NCI-H345 (cell line): Measurements from ENCODE around the gene ZNF69.
"Not testable (repeated sequence)": the region's sequence is repeated elsewhere in the genome, so short reads cannot be mapped to it uniquely, and the experiment has no call there.

Experiments
- DNase-seq: peaks from one replicate; lab custom pipeline; 2025; lab: John Stamatoyannopoulos, UW

ZNF69 gene

DNA sequence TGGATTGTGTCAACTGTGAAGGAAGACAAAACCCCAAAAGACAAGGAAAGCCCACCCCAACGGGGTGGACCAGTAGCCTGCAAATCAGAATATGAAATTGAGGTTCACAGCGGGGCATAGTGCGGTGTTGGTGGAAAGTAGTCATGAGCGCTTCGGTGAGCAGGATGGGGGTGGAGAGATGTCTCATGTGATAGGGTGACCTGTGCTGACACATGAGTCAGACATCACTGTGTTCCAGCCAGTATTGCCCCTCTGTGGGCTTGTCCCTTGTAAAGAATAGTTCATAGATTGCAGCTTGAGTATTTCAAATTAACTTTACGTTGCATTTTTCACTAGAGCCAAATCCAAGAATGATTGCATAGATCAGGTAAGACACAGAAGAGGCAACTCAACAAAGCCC lies 7.3 kb downstream of the ZNF69 start:
- DNase-seq = no peak

GRCh38 chr19:11902228-11902627 lies 14.6 kb downstream of the ZNF69 start:
- DNase-seq = no peak

DNA sequence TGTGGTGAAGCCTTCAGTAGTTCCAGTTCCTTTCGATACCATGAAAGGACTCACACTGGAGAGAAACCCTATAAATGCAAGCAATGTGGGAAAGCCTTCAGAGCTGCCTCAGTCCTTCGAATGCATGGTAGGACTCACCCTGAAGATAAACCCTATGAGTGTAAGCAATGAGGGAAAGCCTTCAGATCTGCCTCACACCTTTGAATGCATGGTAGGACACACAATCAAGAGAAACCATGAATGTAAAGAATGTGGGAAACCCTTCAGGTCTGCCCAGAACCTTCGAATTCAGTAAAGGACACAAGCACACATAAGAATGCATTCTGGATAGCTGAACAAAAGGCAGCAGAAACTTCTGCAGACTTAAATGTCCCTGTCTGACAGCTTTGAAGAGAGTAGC lies 18.3 kb downstream of the ZNF69 start:
- no peak for DNase-seq

GRCh38 chr19:11911937-11912336 lies 24.4 kb downstream of the ZNF69 start:
- not testable (repeated sequence) for DNase-seq

GRCh38 chr19:11914417-11915051 lies 27.0 kb downstream of the ZNF69 start:
- DNase-seq = not testable (repeated sequence)

DNA sequence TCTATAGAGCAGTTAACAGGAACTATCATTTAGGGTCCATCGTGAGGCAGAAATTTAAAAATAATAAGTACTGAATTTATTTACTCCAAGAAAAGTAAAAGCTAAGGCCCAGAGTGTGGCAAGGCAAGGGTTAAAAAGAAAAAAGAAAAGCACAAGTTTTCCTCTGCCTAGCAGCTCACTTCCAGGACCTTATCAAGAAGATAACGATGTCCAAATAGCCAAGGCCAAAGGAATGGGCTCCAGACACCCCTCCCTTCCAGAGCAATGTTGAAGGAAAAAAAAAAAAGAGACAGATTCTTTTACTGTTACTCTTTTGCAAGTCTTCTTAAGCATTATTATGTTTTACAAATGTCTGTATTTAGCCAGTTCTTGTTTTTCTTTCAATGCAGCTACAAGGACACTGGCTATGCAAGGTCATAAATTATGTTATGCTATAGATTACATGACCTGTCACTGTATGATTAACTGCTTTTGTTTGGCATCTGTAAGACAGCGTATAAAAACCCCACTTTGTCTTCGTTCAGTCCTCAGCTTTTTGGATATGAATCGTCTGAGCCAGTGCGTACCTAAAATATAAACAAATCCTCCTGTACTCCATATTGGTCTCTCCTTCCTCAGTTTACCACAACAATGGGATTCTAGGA lies 34.4 kb downstream of the ZNF69 start:
- no peak for DNase-seq

DNA sequence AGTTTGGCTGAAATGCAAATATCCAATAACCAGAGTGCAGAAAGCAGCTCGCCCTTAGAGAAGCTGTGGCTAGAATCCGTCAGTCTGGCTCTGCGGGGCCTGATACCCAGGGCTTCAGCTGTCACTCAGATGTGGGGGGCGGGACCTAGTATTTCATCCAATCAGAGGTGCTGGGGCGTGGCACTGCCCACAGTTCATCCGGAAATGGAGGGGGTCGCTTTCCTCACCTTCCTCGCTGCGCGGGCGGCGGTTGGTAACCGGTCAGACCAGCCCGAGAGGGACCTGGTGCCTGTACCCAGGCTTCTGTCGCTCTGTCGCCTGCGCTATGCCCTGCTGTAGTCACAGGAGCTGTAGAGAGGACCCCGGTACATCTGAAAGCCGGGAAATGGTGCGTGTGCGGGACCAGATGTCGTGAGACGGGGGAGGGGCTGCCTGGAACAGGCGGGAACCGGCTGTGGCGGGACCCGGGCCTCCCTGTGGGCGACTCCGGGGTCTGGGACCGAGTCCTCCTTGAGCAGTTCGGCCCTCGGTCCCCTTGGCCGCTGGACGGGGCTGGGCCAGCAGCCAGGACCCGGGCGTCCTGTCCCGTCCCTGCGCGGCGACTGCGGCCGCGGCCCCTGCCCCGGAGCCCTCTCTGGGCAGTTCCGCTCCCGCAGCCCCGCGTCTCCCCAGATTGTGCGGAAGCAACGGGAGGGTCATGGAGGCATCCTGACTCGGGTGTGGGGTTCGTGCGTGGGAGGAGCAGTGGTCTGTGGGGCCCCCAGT lies 37.5 kb downstream of the ZNF69 start, which contains the start of gene ZNF700:
TSS of gene ZNF700 (plus strand) at position 222 of the 765 bp plus-strand sequence. CDS start at position 326, 104 bp downstream.
- DNase-seq = peak; percentile 81

DNA sequence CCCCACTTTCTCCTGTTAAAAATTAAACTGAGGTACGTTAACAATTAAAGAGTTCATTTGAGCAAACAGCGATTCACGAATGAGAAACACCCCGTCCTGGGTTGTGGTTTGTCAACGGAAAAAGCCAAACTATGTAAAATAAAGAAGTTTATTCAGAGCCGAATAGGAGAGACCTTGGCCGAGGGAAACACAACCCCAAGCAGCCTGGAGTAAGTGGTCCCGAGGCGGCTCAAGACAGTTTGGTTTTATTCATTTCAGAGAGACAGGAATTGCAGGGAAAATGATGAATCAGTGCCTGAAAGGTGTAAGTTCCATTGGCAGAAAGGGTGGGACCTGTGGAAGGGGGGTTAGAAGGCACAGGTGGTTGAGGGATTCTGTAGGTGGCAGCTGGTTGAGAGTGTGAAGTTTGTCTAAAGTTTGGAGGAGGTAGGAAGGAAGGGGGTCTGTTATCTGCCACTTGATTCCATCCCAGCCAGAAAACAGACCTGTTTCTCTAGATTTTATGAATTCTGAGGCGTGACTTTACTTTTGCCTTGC lies 38.1 kb downstream of the ZNF69 start:
- not testable (repeated sequence) for DNase-seq

DNA sequence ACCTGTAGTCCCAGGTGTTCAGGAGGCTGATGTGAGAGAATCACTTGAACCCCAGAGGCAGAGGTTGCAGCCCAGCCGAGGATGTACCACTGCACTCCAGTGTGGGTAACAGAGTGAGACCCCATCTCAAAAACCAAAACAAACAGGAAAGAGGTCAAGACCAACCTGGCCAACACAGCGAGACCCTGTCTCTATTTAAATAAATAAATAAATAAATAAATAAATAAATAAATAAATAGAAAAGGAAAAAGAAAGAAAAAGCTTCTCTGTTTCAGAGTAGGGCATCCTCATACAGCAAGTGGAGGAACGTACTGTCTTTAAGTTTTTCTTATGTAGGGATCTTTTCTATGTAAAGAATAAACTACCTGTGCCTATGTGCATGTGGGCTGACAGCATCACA lies 39.6 kb downstream of the ZNF69 start:
- no peak for DNase-seq

GRCh38 chr19:11931051-11931450 lies 43.5 kb downstream of the ZNF69 start:
- no peak for DNase-seq

- DNase-seq = no peak
Measured at GRCh38 chr19:11931513-11931912, 43.9 kb downstream of the ZNF69 start.

DNA sequence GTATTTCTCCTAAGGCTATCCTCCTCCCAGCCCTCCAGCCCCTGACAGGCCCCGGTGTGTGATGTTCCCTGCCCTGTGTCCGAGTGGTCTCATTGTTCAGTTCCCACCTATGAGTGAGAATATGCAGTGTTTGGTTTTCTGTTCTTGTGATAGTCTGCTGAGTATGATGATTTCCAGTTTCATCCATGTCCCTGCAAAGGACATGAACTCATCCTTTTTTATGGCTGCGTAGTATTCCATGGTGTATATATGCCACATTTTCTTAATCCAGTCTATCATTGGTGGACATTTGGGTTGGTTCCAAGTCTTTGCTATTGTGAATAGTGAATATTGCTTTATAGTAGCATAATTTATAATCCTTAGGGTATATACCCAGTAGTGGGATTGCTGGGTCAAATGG lies 48.2 kb downstream of the ZNF69 start:
- not testable (repeated sequence) for DNase-seq

DNA sequence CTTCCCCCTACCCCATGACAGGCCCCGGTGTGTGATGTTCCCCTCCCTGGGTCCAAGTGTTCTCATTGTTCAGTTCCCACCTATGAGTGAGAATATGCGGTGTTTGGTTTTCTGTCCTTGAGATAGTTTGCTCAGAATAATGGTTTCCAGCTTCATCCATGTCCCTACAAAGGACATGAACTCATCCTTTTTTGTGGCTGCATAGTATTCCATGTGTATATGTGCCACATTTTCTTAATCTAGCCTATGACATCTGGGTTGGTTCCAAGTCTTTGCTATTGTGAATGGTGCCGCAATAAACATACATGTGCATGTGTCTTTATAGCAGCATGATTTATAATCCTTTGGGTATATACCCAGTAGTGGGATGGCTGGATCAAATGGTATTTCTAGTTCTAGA lies 50.8 kb downstream of the ZNF69 start:
- not testable (repeated sequence) for DNase-seq

DNA sequence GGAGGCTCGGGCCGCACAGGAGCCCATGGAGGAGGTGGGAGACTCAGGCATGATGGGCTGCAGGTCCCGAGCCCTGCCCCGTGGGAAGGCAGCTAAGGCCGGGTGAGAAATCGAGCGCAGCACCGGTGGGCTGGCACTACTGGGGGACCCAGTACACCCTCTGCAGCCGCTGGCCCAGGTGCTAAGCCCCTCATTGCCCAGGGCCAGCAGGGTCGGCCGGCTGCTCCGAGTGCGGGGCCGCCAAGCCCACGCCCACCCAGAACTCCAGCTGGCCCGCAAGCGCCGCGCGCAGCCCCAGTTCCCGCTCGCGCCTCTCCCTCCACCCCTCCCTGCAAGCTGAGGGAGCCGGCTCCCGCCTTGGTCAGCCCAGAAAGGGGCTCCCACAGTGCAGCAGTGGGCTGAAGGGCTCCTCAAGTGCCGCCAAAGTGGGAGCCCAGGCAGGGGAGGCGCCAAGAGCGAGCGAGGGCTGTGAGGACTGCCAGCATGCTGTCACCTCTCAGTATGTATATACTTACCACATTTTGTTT lies 53.8 kb downstream of the ZNF69 start:
- not testable (repeated sequence) for DNase-seq

- no peak for DNase-seq
Measured at GRCh38 chr19:11942008-11942842, 54.6 kb downstream of the ZNF69 start.

DNA sequence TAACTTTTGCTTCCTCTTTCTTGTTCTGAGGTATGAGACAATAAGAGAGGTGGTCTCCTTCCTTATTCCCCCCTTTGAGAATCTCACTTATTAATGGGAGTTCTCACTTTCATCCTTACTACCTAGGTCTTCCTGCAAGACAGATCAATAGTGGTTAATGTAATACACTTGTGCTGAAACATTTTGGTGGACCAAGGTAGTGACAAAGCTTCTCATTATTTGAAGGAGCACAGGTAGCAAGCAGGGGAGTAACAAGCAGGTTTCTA lies 55.2 kb downstream of the ZNF69 start:
- DNase-seq = no peak

- DNase-seq = no peak
Measured at GRCh38 chr19:11944656-11945055, 57.1 kb downstream of the ZNF69 start.

GRCh38 chr19:11948646-11949045 lies 61.1 kb downstream of the ZNF69 start:
- no peak for DNase-seq

DNA sequence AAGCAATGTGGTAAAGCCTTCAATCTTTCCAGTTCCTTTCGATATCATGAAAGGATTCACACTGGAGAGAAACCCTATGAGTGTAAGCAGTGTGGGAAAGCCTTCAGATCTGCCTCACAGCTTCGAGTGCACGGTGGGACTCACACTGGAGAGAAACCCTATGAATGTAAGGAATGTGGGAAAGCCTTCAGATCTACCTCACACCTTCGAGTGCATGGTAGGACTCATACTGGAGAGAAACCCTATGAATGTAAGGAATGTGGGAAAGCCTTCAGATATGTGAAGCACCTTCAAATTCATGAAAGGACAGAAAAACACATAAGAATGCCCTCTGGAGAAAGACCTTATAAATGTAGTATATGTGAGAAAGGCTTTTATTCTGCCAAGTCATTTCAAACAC lies 61.6 kb downstream of the ZNF69 start:
- no peak for DNase-seq

GRCh38 chr19:11949614-11950080 lies 62.1 kb downstream of the ZNF69 start:
- DNase-seq = not testable (repeated sequence)

- DNase-seq = no peak
Measured at GRCh38 chr19:11950312-11950711, 62.7 kb downstream of the ZNF69 start.
